GM21576 (cell line): ENCODE measurements around the gene PLAAT1.

ENCODE experiments used
- ATAC-seq: cut with Tn5 transposase; IDR thresholded peaks from one replicate; pipeline ENCODE4 v1.9.1; 2021; ENCODE audit warnings: mild to moderate bottlenecking, moderate library complexity; ENCODE audit not compliant: unreplicated experiment

PLAAT1 gene

GRCh38 chr3:193250492-193250891 is 9.5 kb downstream of the PLAAT1 start:
- ATAC-seq = no peak

GRCh38 chr3:193253986-193254660 is 13.1 kb downstream of the PLAAT1 start:
- no peak for ATAC-seq

- no peak for ATAC-seq
Measured at GRCh38 chr3:193261970-193262369, 20.9 kb downstream of the PLAAT1 start.

- ATAC-seq = no peak
Measured at GRCh38 chr3:193262707-193263106, 21.7 kb downstream of the PLAAT1 start.

- ATAC-seq = no peak
Measured at GRCh38 chr3:193269343-193270028, 28.5 kb downstream of the PLAAT1 start.

- ATAC-seq = no peak
Measured at GRCh38 chr3:193270451-193270850, 29.4 kb downstream of the PLAAT1 start.

- ATAC-seq = no peak
Measured at GRCh38 chr3:193271101-193271840, 30.2 kb downstream of the PLAAT1 start.

- ATAC-seq = no peak
Measured at GRCh38 chr3:193292386-193292785, 51.4 kb downstream of the PLAAT1 start.

GRCh38 chr3:193295985-193296384 is 55.0 kb downstream of the PLAAT1 start:
- no peak for ATAC-seq

GRCh38 chr3:193297421-193297820 is 56.4 kb downstream of the PLAAT1 start:
- ATAC-seq = no peak

GRCh38 chr3:193301433-193301832 is 60.4 kb downstream of the PLAAT1 start:
- no peak for ATAC-seq

GRCh38 chr3:193305356-193305755 is 64.3 kb downstream of the PLAAT1 start:
- ATAC-seq = no peak

GRCh38 chr3:193310914-193311723 is 70.1 kb downstream of the PLAAT1 start:
- ATAC-seq = no peak

- ATAC-seq = no peak
Measured at GRCh38 chr3:193313061-193313958, 72.3 kb downstream of the PLAAT1 start.

GRCh38 chr3:193314161-193314560 is 73.1 kb downstream of the PLAAT1 start:
- no peak for ATAC-seq

- no peak for ATAC-seq
Measured at GRCh38 chr3:193317682-193318300, 76.8 kb downstream of the PLAAT1 start.
